K562 (cell line): ENCODE measurements around the gene CD55. TPM values are rescaled to one million over a fixed set of nuclear protein-coding genes. Genes with fewer than 3 reads are reported as not detected.
A peak's percentile ranks its signal among the peaks of the same experiment; 100 is the strongest.

Experiments used
- ATAC-seq: fragments of 200-7000 bp; cut with Tn5 transposase; 3 replicates; pipeline ENCODE4 v1.9.1; 2020; ENCODE audit warnings: moderate library complexity
- BruUV-seq: library from RNA; stranded (reverse); fragments of 400-500 nt; replicated peaks from 2 replicates; lab custom pipeline; 2021; lab: Mats Ljungman, UMichigan
- CTCF ChIA-PET: fragments of 300-600 bp; formaldehyde crosslinking; extraction: SDS; loops from one replicate; lab custom pipeline; 2021; ENCODE audit warnings: low intra/inter-chr PET ratio; lab: Yijun Ruan, JAX
- POLR2A ChIA-PET: fragments of 300-600, 350-650 bp; sonication (Branson Sonifier 250); formaldehyde crosslinking; extraction: SDS; loops from one replicate; lab custom pipeline; 2021; ENCODE audit warnings: antibody characterized with exemption, inconsistent platforms; lab: Yijun Ruan, JAX
- DNase-seq, 4 experiments: peaks; one replicate each; pipeline versions ENCODE4 v3.0.0 to v3.0.0-alpha.2; 2011 to 2018; ENCODE audit warnings: low spot score in 3 of 4, mixed read lengths in 3 of 4; ENCODE audit errors: extremely low read depth in 1 of 4
- FAIRE-seq: peaks from 2 replicates; lab custom pipeline; 2011; peaks lifted over from hg19 to GRCh38; lab: Jason Lieb, UNC
- H2AFZ ChIP-seq: 2 replicates; pipeline ENCODE4 v1.6.0; 2011; ENCODE audit warnings: low read depth, low read length, control low read depth, inconsistent platforms
- H3K27ac ChIP-seq: fragments of 200-600 bp; 3 replicates; pipeline ENCODE4 v1.8.0; 2011; ENCODE audit warnings: low read depth, mild to moderate bottlenecking, control low read depth, inconsistent platforms, low read length, moderate library complexity, mixed read lengths; ENCODE audit errors: extremely low read depth
- H3K27me3 ChIP-seq, 2 experiments: fragments of 300-600 bp in 1 of 2; 2 replicates in 1 of 2; 3 replicates in 1 of 2; pipeline versions ENCODE4 v1.6.0 to v1.8.0; 2011; ENCODE audit warnings: inconsistent platforms in 2 of 2, low read length in 2 of 2, mild to moderate bottlenecking in 1 of 2, mixed read lengths in 1 of 2, moderate library complexity in 1 of 2; ENCODE audit not compliant: control insufficient read depth in 2 of 2, insufficient read depth in 2 of 2
- H3K36me3 ChIP-seq: fragments of 300-600 bp; 3 replicates; pipeline ENCODE4 v1.8.0; 2011; ENCODE audit warnings: mild to moderate bottlenecking, low read length, inconsistent platforms; ENCODE audit not compliant: control insufficient read depth, insufficient read depth
- H3K4me1 ChIP-seq, 2 experiments: fragments of 200-600 bp in 1 of 2; replicated peaks in 1 of 2; 2 replicates in 1 of 2; 3 replicates in 1 of 2; pipeline versions ENCODE4 v1.5.1 to v1.8.0; 2011; ENCODE audit warnings: inconsistent platforms in 2 of 2, low read length in 2 of 2, mild to moderate bottlenecking in 1 of 2, mixed read lengths in 1 of 2, moderate library complexity in 1 of 2; ENCODE audit not compliant: control insufficient read depth in 2 of 2, insufficient read depth in 2 of 2
- H3K4me2 ChIP-seq: 2 replicates; pipeline ENCODE4 v1.6.1; 2011; ENCODE audit warnings: low read length, control low read depth, inconsistent platforms, mixed read lengths; ENCODE audit not compliant: insufficient read depth
- H3K4me3 ChIP-seq: fragments of 200-600 bp; sonication (generic), shearing (Covaris generic); 2 replicates; pipeline ENCODE4 v1.5.1; 2016; ENCODE audit warnings: control low read depth, inconsistent platforms
- H3K79me2 ChIP-seq: fragments of 200-600 bp; 3 replicates; pipeline ENCODE4 v1.8.0; 2011; ENCODE audit warnings: low read length, inconsistent platforms; ENCODE audit not compliant: control insufficient read depth, insufficient read depth
- H3K9ac ChIP-seq, 2 experiments: 2 replicates each; pipeline versions ENCODE4 v1.6.0 to v1.6.1; 2011; ENCODE audit warnings: low read depth in 2 of 2, low read length in 2 of 2, control low read depth in 1 of 2, inconsistent platforms in 1 of 2, mild to moderate bottlenecking in 1 of 2, mixed read lengths in 1 of 2; ENCODE audit not compliant: insufficient read depth in 1 of 2
- H3K9me1 ChIP-seq: one replicate; pipeline ENCODE4 v1.6.0; 2011; ENCODE audit warnings: inconsistent platforms, mild to moderate bottlenecking, low read length, moderate library complexity; ENCODE audit not compliant: control insufficient read depth, insufficient read depth
- H3K9me3 ChIP-seq: replicated peaks from 2 replicates; pipeline ENCODE4 v1.5.1; 2011; ENCODE audit warnings: low read depth, low read length, inconsistent platforms; ENCODE audit not compliant: control insufficient read depth, insufficient read depth
- H4K20me1 ChIP-seq: replicated peaks from 2 replicates; pipeline ENCODE4 v1.6.1; 2011; ENCODE audit warnings: low read length, inconsistent platforms, mixed read lengths; ENCODE audit not compliant: control insufficient read depth, insufficient read depth
- ARNT ChIP-seq, 2 experiments: fragments of 450-650 bp; IDR thresholded peaks; 2 replicates each; pipeline ENCODE4 v1.6.1; 2016; ENCODE audit warnings: mild to moderate bottlenecking in 1 of 2
- ATF7 ChIP-seq: fragments of 450-650 bp; IDR thresholded peaks from 2 replicates; pipeline ENCODE4 v1.7.1; 2014; ENCODE audit warnings: mild to moderate bottlenecking, moderate library complexity
- CAMTA2 ChIP-seq: fragments of 250-450 bp; sonication (Bioruptor Pico); conservative IDR thresholded peaks from 2 replicates; pipeline ENCODE4 v1.5.1; 2022
- CREB3 ChIP-seq: fragments of 450-650 bp; conservative IDR thresholded peaks from 2 replicates; pipeline ENCODE4 v1.6.1; 2016; ENCODE audit warnings: missing genetic modification characterization, low read depth, mild to moderate bottlenecking, missing compliant biosample characterization, moderate library complexity
- CSDE1 ChIP-seq, 2 experiments: fragments of 450-650 bp; IDR thresholded peaks; 2 replicates each; pipeline ENCODE4 v1.6.1; 2016; ENCODE audit warnings: mild to moderate bottlenecking in 1 of 2
- HMG20A ChIP-seq: fragments of 450-650 bp; formaldehyde crosslinking; conservative IDR thresholded peaks from 2 replicates; pipeline ENCODE4 v1.4.0; 2020; ENCODE audit warnings: mild to moderate bottlenecking, mixed read lengths
- MCM7 ChIP-seq, 2 experiments: fragments of 450-650 bp; IDR thresholded peaks; 2 replicates each; pipeline ENCODE4 v1.6.1; 2016 to 2018
- NCOA4 ChIP-seq: fragments of 450-650 bp; IDR thresholded peaks from 2 replicates; pipeline ENCODE4 v1.6.1; 2018; ENCODE audit warnings: mild to moderate bottlenecking; ENCODE audit not compliant: partially characterized antibody
- NCOA6 ChIP-seq: fragments of 450-650 bp; IDR thresholded peaks from 2 replicates; pipeline ENCODE4 v1.6.1; 2017; ENCODE audit warnings: mild to moderate bottlenecking
- PURB ChIP-seq: sonication (generic); formaldehyde crosslinking; IDR thresholded peaks from 2 replicates; pipeline ENCODE4 v1.9.0; 2021; ENCODE audit warnings: low read depth, mild to moderate bottlenecking, missing genetic modification reagents
- RBFOX2 ChIP-seq: fragments of 200-400 bp; formaldehyde crosslinking; IDR thresholded peaks from 2 replicates; pipeline ENCODE4 v1.6.1; 2017; ENCODE audit warnings: low read depth, mild to moderate bottlenecking, low read length, moderate library complexity
- RERE ChIP-seq: sonication (generic); formaldehyde crosslinking; IDR thresholded peaks from 2 replicates; pipeline ENCODE4 v1.8.0; 2023; ENCODE audit warnings: missing genetic modification reagents, mild to moderate bottlenecking, borderline replicate concordance
- SMARCC2 ChIP-seq: fragments of 450-650 bp; IDR thresholded peaks from 2 replicates; pipeline ENCODE4 v1.6.1; 2017; ENCODE audit warnings: antibody characterized with exemption, moderate library complexity, mild to moderate bottlenecking, low read depth
- XRCC4 ChIP-seq: IDR thresholded peaks from one replicate; pipeline ENCODE4 v1.6.1; 2011; ENCODE audit not compliant: insufficient read depth, insufficient read length; ENCODE audit errors: extremely low read depth
- ZFP91 ChIP-seq: sonication (generic); formaldehyde crosslinking; IDR thresholded peaks from 2 replicates; pipeline ENCODE4 v1.8.0; 2022; ENCODE audit warnings: mild to moderate bottlenecking, missing genetic modification reagents
- WGBS: fragments of 100-300 bp; shearing (Covaris generic); methylation state at CpG from one replicate; pipeline ENCODE4 v1.1.6; 2016; ENCODE audit warnings: low coverage, mixed read lengths; ENCODE audit not compliant: insufficient coverage; ENCODE audit errors: missing lambda C conversion rate; 5-methylcytosine and 5-hydroxymethylcytosine counted together
- in situ Hi-C: fragments of 300-500 bp; cut with MboI; formaldehyde crosslinking; loops from 4 replicates; pipeline ENCODE4 v1.15.0; 2018; ENCODE audit warnings: inconsistent platforms, mixed read lengths
- intact Hi-C: fragments of 100-400 bp; cut with micrococcal nuclease; formaldehyde crosslinking; loops from 2 replicates; pipeline ENCODE4 v1.14.2; 2022
- polyA plus RNA-seq, 8 experiments: library from polyadenylated mRNA; depleted of rRNA in 4 of 8; stranded (reverse) in 5 of 8; unstranded in 3 of 8; fragments of >200 nt; fragmentation: Nextera tagmentation in 2 of 8; fragmentation: Illumina TruSeq in 1 of 8; extraction: Ambion mirVana in 2 of 8; extraction: Trizol in 1 of 8; gene quantifications; 2 replicates each; pipeline versions ENCODE4 v1.2.1 to v1.2.3, GENCODE V29; 2011 to 2014; ENCODE audit warnings: inconsistent platforms in 1 of 8, missing spikeins in 1 of 8
- total RNA-seq, 7 experiments: library from RNA; depleted of rRNA in 6 of 7; stranded (reverse); fragments of >200 nt in 6 of 7; fragmentation: Illumina TruSeq in 2 of 7; extraction: Trizol in 2 of 7; gene quantifications; 2 replicates each; pipeline versions ENCODE4 v1.2.1 to v1.2.3, GENCODE V29; 2011 to 2021; ENCODE audit warnings: low replicate concordance in 1 of 7

CD55 gene
- total and polyA plus RNA-seq, 9 of the 15 experiments (the other 6 are each of a cell fraction or from before 2014, with no cell fraction given), result 17.7 to 150 (median 97.0) TPM

- Histone ChIP-seq H3K9me3 (no peaks in the 10 kb centered on the region), H3K27me3 (no peaks in the 10 kb centered on the region), H3K4me2 (no peak overlapping the region), H3K4me1 (peaks cover 5 to 22% of the 10 kb centered on the region in 2 experiments; a peak in 4 of 5 replicates), H2AFZ (0 out of 2 replicates have a peak overlapping the region, but pooled peaks have one; percentile 28), H3K9ac (no peak overlapping the region), H3K4me3 (no peak overlapping the region), H4K20me1 (no peaks in the 10 kb centered on the region), H3K27ac (no peak overlapping the region), H3K79me2 (no peaks in the 10 kb centered on the region), H3K36me3 (no peaks in the 10 kb centered on the region), H3K9me1 (no peaks in the 10 kb centered on the region)
- ChIA-PET POLR2A (no interaction called here), CTCF (no interaction called here)
- intact Hi-C loops, result no loop called here
- WGBS, result 8% methylated on average over 1 of the region's 1 CpG
- DNase-seq (peak in 2 of 4 experiments; percentile 27 to 30), ATAC-seq (no peak), FAIRE-seq (no peak)
- no TSS peak for BruUV-seq
- in situ Hi-C loops, result no loop called here
- TF ChIP-seq HMG20A (CRISPR knock-in tag) (no peak), CSDE1 (IDR thresholded peaks at IDR 0.05) (no peak), MCM7 (IDR thresholded peaks at IDR 0.05) (no peak), NCOA4 (no peak), CREB3 (tag) (no peak), ZFP91 (CRISPR knock-in tag) (no peak), CAMTA2 (CRISPR knock-in tag) (no peak), RBFOX2 (no peak), XRCC4 (no peak), NCOA6 (no peak), RERE (CRISPR knock-in tag) (no peak), ATF7 (peak; percentile 77; the same call in 1 of the 2 replicates), PURB (CRISPR knock-in tag) (no peak), SMARCC2 (peak; percentile 30; the same call in 1 of the 2 replicates), ARNT (IDR thresholded peaks at IDR 0.05) (peak in 1 of 2 experiments; percentile 53; a peak in 1 of 4 replicates)
These were observed 18.7 kb upstream of the CD55 start for GRCh38 chr1:207302618-207303393.
